HepG2 (cell line): ENCODE measurements around the gene TMEM165. TPM values are rescaled to one million over a fixed set of nuclear protein-coding genes. Genes with fewer than 3 reads are reported as not detected.

Experiments used
- CHD2 ChIP-seq: IDR thresholded peaks from 2 replicates; pipeline ENCODE4 v1.6.1; 2011; ENCODE audit warnings: low read depth, low read length, improper control_type of control experiment
- MEF2D ChIP-seq: sonication (generic); formaldehyde crosslinking; IDR thresholded peaks from 2 replicates; pipeline ENCODE4 v1.5.1; 2020; ENCODE audit warnings: mild to moderate bottlenecking, missing genetic modification reagents
- MIER2 ChIP-seq: IDR thresholded peaks from 2 replicates; pipeline ENCODE4 v1.6.1; 2016; ENCODE audit warnings: missing biosample characterization, missing genetic modification reagents
- MXI1 ChIP-seq: IDR thresholded peaks from 3 replicates; pipeline ENCODE4 v1.6.1; 2012; ENCODE audit warnings: low read depth, low read length, inconsistent platforms, borderline replicate concordance
- PITX1 ChIP-seq: sonication (generic); formaldehyde crosslinking; IDR thresholded peaks from 2 replicates; pipeline ENCODE4 v1.5.1; 2020; ENCODE audit warnings: mild to moderate bottlenecking, missing genetic modification reagents
- RAD51 ChIP-seq: fragments of 450-650 bp; IDR thresholded peaks from 2 replicates; pipeline ENCODE4 v1.6.1; 2016; ENCODE audit warnings: borderline replicate concordance
- RBFOX2 ChIP-seq: fragments of 200-400 bp; formaldehyde crosslinking; IDR thresholded peaks from 2 replicates; pipeline ENCODE4 v1.6.1; 2017; ENCODE audit warnings: low read depth, mild to moderate bottlenecking, low read length
- ZNF138 ChIP-seq: sonication (generic); formaldehyde crosslinking; IDR thresholded peaks from 2 replicates; pipeline ENCODE4 v1.5.0; 2020; ENCODE audit warnings: mild to moderate bottlenecking, low read depth, missing genetic modification reagents
- ZNF460 ChIP-seq: sonication (generic); formaldehyde crosslinking; IDR thresholded peaks from 2 replicates; pipeline ENCODE4 v1.5.1; 2020; ENCODE audit warnings: missing genetic modification reagents, mild to moderate bottlenecking, borderline replicate concordance
- ZNF589 ChIP-seq: sonication (generic); formaldehyde crosslinking; conservative IDR thresholded peaks from 2 replicates; pipeline ENCODE4 v1.8.0; 2022; ENCODE audit warnings: mild to moderate bottlenecking, moderate library complexity, missing genetic modification reagents
- ZNF749 ChIP-seq: sonication (generic); formaldehyde crosslinking; IDR thresholded peaks from 2 replicates; pipeline ENCODE4 v1.8.0; 2022; ENCODE audit warnings: mild to moderate bottlenecking, missing genetic modification reagents, moderate library complexity, borderline replicate concordance
- ZNF761 ChIP-seq: sonication (generic); formaldehyde crosslinking; conservative IDR thresholded peaks from 2 replicates; pipeline ENCODE4 v1.4.0; 2020; ENCODE audit warnings: mild to moderate bottlenecking, missing genetic modification reagents
- ZNF782 ChIP-seq: sonication (generic); formaldehyde crosslinking; IDR thresholded peaks from 2 replicates; pipeline ENCODE4 v1.4.0; 2020; ENCODE audit warnings: missing genetic modification reagents, mild to moderate bottlenecking, borderline replicate concordance
- polyA plus RNA-seq, 8 experiments: library from polyadenylated mRNA; depleted of rRNA in 3 of 8; stranded (reverse) in 7 of 8; unstranded in 1 of 8; fragments of >200 nt; fragmentation: Illumina TruSeq in 4 of 8; extraction: Trizol in 4 of 8; gene quantifications; 2 replicates each; pipeline versions ENCODE4 v1.2.1 to v1.2.3, GENCODE V29; 2011 to 2016; ENCODE audit warnings: low read depth in 4 of 8, missing spikeins in 1 of 8, mixed read lengths in 1 of 8; ENCODE audit not compliant: insufficient read depth in 1 of 8
- total RNA-seq, 5 experiments: library from RNA; depleted of rRNA; stranded (reverse); fragments of >200 nt; fragmentation: Illumina TruSeq; extraction: Trizol; gene quantifications; 2 replicates each; pipeline ENCODE4 v1.2.3, GENCODE V29; 2016; ENCODE audit warnings: low read depth in 1 of 5
- TF ChIP-seq, protein P1 (sequence below): sonication (generic); formaldehyde crosslinking; IDR thresholded peaks from 2 replicates; pipeline ENCODE4 v1.5.0; 2020; ENCODE audit warnings: mild to moderate bottlenecking, low read depth, missing genetic modification reagents, borderline replicate concordance
- TF ChIP-seq, protein P2 (sequence below): sonication (generic); formaldehyde crosslinking; IDR thresholded peaks from 2 replicates; pipeline ENCODE4 v1.8.0; 2022; ENCODE audit warnings: mild to moderate bottlenecking, missing genetic modification reagents
- TF ChIP-seq, protein P3 (sequence below): sonication (generic); formaldehyde crosslinking; IDR thresholded peaks from 2 replicates; pipeline ENCODE4 v1.4.0; 2020; ENCODE audit warnings: missing genetic modification reagents
- TF ChIP-seq, protein P4 (sequence below): IDR thresholded peaks from 2 replicates; pipeline ENCODE4 v1.6.1; 2016; ENCODE audit warnings: control low read depth
- TF ChIP-seq, protein P5 (sequence below): sonication (generic); formaldehyde crosslinking; IDR thresholded peaks from 2 replicates; pipeline ENCODE4 v1.4.0; 2020; ENCODE audit warnings: mild to moderate bottlenecking, missing genetic modification reagents
- TF ChIP-seq, protein P6 (sequence below): sonication (generic); formaldehyde crosslinking; IDR thresholded peaks from 2 replicates; pipeline ENCODE4 v1.4.0; 2020; ENCODE audit warnings: missing genetic modification reagents, mild to moderate bottlenecking, borderline replicate concordance

The TMEM165 gene
- total and polyA plus RNA-seq, 2 of the 13 experiments (the other 11 are each of a cell fraction or from before 2014, with no cell fraction given): 54.6 to 103 TPM

DNA sequence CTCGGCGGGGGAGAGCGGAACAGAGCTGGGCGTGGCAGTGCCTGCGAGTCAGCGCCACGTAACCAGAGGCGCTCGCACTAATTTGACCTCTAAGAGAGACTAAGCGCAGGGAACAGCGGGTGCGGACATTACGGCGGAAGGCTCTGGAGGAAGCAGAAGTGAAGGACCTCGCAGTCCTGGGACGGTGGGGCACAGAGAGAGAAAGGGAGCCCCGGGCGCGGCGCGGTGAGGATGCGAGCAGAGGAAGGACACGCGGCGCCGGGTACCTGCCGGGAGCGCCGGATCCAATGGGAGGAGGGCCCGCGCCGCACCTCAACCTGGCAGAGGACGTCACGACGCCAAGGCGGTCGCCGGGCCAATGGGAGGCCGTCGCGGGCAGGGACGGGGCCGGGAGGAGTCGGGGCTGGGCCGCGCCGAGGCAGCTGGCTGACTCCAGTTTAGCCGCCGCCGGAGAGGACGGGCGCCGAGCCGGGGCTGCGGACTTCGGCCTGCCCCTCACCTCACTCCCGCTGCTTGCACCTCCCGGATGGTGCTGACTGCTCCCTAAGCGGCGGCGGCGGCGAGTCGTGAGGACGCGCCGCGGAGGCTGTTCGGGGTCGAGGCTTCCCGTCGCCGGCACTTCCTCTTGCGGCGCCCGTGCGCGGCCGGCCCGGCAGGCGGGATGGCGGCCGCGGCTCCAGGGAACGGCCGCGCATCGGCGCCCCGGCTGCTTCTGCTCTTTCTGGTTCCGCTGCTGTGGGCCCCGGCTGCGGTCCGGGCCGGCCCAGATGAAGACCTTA lies at the start of gene TMEM165 (continued):
- TF ChIP-seq, protein P1, sequence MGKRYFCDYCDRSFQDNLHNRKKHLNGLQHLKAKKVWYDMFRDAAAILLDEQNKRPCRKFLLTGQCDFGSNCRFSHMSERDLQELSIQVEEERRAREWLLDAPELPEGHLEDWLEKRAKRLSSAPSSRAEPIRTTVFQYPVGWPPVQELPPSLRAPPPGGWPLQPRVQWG (CRISPR knock-in tag): no peak
- no peak for TF ChIP-seq CHD2
- TF ChIP-seq MXI1: peak; percentile 45; the same call in 1 of the 3 replicates
- peak; percentile 85; the same call in 1 of the 2 replicates for TF ChIP-seq ZNF782 (CRISPR knock-in tag)
- TF ChIP-seq, protein P2, sequence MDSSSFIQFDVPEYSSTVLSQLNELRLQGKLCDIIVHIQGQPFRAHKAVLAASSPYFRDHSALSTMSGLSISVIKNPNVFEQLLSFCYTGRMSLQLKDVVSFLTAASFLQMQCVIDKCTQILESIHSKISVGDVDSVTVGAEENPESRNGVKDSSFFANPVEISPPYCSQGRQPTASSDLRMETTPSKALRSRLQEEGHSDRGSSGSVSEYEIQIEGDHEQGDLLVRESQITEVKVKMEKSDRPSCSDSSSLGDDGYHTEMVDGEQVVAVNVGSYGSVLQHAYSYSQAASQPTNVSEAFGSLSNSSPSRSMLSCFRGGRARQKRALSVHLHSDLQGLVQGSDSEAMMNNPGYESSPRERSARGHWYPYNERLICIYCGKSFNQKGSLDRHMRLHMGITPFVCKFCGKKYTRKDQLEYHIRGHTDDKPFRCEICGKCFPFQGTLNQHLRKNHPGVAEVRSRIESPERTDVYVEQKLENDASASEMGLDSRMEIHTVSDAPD: no peak
- TF ChIP-seq MIER2 (CRISPR knock-in tag): no peak
- TF ChIP-seq ZNF749 (CRISPR knock-in tag): no peak; the same call in 1 of the 2 replicates
- TF ChIP-seq ZNF761 (CRISPR knock-in tag): no peak
- TF ChIP-seq, protein P3, sequence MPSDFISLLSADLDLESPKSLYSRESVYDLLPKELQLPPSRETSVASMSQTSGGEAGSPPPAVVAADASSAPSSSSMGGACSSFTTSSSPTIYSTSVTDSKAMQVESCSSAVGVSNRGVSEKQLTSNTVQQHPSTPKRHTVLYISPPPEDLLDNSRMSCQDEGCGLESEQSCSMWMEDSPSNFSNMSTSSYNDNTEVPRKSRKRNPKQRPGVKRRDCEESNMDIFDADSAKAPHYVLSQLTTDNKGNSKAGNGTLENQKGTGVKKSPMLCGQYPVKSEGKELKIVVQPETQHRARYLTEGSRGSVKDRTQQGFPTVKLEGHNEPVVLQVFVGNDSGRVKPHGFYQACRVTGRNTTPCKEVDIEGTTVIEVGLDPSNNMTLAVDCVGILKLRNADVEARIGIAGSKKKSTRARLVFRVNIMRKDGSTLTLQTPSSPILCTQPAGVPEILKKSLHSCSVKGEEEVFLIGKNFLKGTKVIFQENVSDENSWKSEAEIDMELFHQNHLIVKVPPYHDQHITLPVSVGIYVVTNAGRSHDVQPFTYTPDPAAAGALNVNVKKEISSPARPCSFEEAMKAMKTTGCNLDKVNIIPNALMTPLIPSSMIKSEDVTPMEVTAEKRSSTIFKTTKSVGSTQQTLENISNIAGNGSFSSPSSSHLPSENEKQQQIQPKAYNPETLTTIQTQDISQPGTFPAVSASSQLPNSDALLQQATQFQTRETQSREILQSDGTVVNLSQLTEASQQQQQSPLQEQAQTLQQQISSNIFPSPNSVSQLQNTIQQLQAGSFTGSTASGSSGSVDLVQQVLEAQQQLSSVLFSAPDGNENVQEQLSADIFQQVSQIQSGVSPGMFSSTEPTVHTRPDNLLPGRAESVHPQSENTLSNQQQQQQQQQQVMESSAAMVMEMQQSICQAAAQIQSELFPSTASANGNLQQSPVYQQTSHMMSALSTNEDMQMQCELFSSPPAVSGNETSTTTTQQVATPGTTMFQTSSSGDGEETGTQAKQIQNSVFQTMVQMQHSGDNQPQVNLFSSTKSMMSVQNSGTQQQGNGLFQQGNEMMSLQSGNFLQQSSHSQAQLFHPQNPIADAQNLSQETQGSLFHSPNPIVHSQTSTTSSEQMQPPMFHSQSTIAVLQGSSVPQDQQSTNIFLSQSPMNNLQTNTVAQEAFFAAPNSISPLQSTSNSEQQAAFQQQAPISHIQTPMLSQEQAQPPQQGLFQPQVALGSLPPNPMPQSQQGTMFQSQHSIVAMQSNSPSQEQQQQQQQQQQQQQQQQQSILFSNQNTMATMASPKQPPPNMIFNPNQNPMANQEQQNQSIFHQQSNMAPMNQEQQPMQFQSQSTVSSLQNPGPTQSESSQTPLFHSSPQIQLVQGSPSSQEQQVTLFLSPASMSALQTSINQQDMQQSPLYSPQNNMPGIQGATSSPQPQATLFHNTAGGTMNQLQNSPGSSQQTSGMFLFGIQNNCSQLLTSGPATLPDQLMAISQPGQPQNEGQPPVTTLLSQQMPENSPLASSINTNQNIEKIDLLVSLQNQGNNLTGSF (CRISPR knock-in tag): no peak; the same call in 1 of the 2 replicates
- TF ChIP-seq PITX1 (CRISPR knock-in tag): peak; percentile 36
- TF ChIP-seq, protein P4, sequence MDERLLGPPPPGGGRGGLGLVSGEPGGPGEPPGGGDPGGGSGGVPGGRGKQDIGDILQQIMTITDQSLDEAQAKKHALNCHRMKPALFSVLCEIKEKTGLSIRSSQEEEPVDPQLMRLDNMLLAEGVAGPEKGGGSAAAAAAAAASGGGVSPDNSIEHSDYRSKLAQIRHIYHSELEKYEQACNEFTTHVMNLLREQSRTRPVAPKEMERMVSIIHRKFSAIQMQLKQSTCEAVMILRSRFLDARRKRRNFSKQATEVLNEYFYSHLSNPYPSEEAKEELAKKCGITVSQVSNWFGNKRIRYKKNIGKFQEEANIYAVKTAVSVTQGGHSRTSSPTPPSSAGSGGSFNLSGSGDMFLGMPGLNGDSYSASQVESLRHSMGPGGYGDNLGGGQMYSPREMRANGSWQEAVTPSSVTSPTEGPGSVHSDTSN (CRISPR knock-in tag): no peak
- peak; percentile 96 for TF ChIP-seq RBFOX2
- TF ChIP-seq ZNF589 (CRISPR knock-in tag): no peak
- no peak for TF ChIP-seq ZNF460 (CRISPR knock-in tag)
- TF ChIP-seq, protein P5, sequence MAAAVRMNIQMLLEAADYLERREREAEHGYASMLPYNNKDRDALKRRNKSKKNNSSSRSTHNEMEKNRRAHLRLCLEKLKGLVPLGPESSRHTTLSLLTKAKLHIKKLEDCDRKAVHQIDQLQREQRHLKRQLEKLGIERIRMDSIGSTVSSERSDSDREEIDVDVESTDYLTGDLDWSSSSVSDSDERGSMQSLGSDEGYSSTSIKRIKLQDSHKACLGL: peak; percentile 91
- no peak for TF ChIP-seq ZNF138 (CRISPR knock-in tag)
- TF ChIP-seq RAD51: no peak
- peak; percentile 34; the same call in 1 of the 2 replicates for TF ChIP-seq MEF2D (CRISPR knock-in tag)
- TF ChIP-seq, protein P6, sequence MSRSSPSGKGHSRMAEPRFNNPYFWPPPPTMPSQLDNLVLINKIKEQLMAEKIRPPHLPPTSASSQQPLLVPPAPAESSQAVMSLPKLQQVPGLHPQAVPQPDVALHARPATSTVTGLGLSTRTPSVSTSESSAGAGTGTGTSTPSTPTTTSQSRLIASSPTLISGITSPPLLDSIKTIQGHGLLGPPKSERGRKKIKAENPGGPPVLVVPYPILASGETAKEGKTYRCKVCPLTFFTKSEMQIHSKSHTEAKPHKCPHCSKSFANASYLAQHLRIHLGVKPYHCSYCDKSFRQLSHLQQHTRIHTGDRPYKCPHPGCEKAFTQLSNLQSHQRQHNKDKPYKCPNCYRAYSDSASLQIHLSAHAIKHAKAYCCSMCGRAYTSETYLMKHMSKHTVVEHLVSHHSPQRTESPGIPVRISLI (CRISPR knock-in tag): no peak
